Calu3 (cell line): Measurements from ENCODE around the gene EGF. TPM values are rescaled to one million over a fixed set of nuclear protein-coding genes. Genes with fewer than 3 reads are reported as not detected.

ENCODE experiments used
- BruUV-seq: library from RNA; stranded (reverse); fragments of 400-500 nt; replicated peaks from 2 replicates; lab custom pipeline; 2021; lab: Mats Ljungman, UMichigan
- CTCF ChIA-PET: fragments of 300-600 bp; sonication (Branson Sonifier 250); formaldehyde crosslinking; loops from one replicate; lab custom pipeline; 2022; ENCODE audit warnings: antibody characterized with exemption; lab: Charles Lee
- DNase-seq: peaks from one replicate; pipeline ENCODE4 v3.0.0; 2022
- H3K27ac Mint-ChIP-seq: one replicate; pipeline ENCODE4 v1.8.0; 2022; ENCODE audit warnings: mixed read lengths; ENCODE audit not compliant: unreplicated experiment
- H3K27me3 Mint-ChIP-seq: one replicate; pipeline ENCODE4 v1.8.0; 2022; ENCODE audit warnings: mixed read lengths; ENCODE audit not compliant: unreplicated experiment
- H3K36me3 Mint-ChIP-seq: one replicate; pipeline ENCODE4 v1.8.0; 2022; ENCODE audit warnings: mild to moderate bottlenecking, moderate library complexity, mixed read lengths; ENCODE audit not compliant: insufficient read depth, unreplicated experiment
- H3K4me1 Mint-ChIP-seq: one replicate; pipeline ENCODE4 v1.8.0; 2022; ENCODE audit warnings: mild to moderate bottlenecking, low read depth, mixed read lengths; ENCODE audit not compliant: unreplicated experiment
- H3K4me3 Mint-ChIP-seq: one replicate; pipeline ENCODE4 v1.8.0; 2022; ENCODE audit warnings: mild to moderate bottlenecking, low read depth, moderate library complexity, mixed read lengths; ENCODE audit not compliant: unreplicated experiment
- H3K9me3 Mint-ChIP-seq: one replicate; pipeline ENCODE4 v1.8.0; 2022; ENCODE audit warnings: low read depth, mixed read lengths; ENCODE audit not compliant: unreplicated experiment
- CTCF ChIP-seq: fragments of 200-600 bp; IDR thresholded peaks from one replicate; pipeline ENCODE4 v1.8.0; 2022; ENCODE audit warnings: antibody characterized with exemption; ENCODE audit not compliant: unreplicated experiment
- intact Hi-C: fragments of 100-400 bp; cut with micrococcal nuclease; formaldehyde crosslinking; loops from one replicate; pipeline ENCODE4 v1.10.0; 2022; ENCODE audit not compliant: unreplicated experiment
- total RNA-seq: library from RNA; stranded (reverse); gene quantifications from 2 replicates; pipeline ENCODE4 v1.2.3, GENCODE V29; 2022

EGF gene
- total RNA-seq, 1 experiment from 2014 or later, result 1.4 TPM

- no peak for DNase-seq
- no peak overlapping the region for H3K4me3 Mint-ChIP-seq
- no peak overlapping the region for H3K27ac Mint-ChIP-seq
- no peaks in the 10 kb centered on the region for H3K36me3 Mint-ChIP-seq
- no peaks in the 10 kb centered on the region for H3K27me3 Mint-ChIP-seq
- CTCF ChIA-PET, result interaction anchor here (0.6 kb wide), 1 partner anchor 75 kb away, joined by 3 read pairs; no protein-coding TSS in a partner anchor
- no peaks in the 10 kb centered on the region for H3K4me1 Mint-ChIP-seq
- no TSS peak for BruUV-seq
- no peaks in the 10 kb centered on the region for H3K9me3 Mint-ChIP-seq
- intact Hi-C loops, result no loop called here
- TF ChIP-seq CTCF, result no peak
Observed at GRCh38 chr4:109957227-109957626, 44.5 kb downstream of the EGF start.

GRCh38 chr4:109959195-109959594 lies 46.5 kb downstream of the EGF start:
- Mint-ChIP-seq H3K4me3 (no peak overlapping the region), H3K4me1 (no peaks in the 10 kb centered on the region), H3K36me3 (no peaks in the 10 kb centered on the region), H3K9me3 (no peaks in the 10 kb centered on the region), H3K27me3 (no peaks in the 10 kb centered on the region), H3K27ac (no peak overlapping the region)
- no TSS peak for BruUV-seq
- TF ChIP-seq CTCF, result no peak
- intact Hi-C loops, result no loop called here
- DNase-seq, result no peak
- CTCF ChIA-PET, result no interaction called here

DNA sequence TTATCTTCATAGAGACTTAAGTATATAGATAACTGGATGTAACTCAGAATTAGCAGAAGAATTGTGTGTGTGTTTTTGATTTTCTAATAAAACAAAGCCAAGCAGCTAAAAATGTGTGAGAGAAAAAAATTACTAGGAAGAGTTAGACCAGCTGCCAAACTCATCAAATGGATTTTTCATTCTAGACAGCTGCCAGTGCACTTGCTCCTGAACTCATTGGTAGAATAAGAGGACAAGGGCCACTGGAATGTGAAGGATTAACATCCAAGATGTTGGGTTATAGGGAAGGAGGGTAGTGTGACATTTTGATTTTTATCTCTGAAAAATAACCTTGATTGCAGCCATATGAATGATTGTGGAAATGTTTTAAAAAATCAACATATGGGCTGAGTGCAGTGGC lies 49.7 kb downstream of the EGF start:
- BruUV-seq, result no TSS peak
- Mint-ChIP-seq H3K27ac (no peak overlapping the region), H3K27me3 (no peaks in the 10 kb centered on the region), H3K4me3 (no peak overlapping the region), H3K4me1 (peaks cover 15% of the 10 kb centered on the region), H3K36me3 (no peaks in the 10 kb centered on the region), H3K9me3 (no peaks in the 10 kb centered on the region)
- no peak for TF ChIP-seq CTCF
- no peak for DNase-seq
- intact Hi-C loops, result no loop called here
- CTCF ChIA-PET, result no interaction called here

- BruUV-seq, result no TSS peak
- CTCF ChIA-PET, result no interaction called here
- Mint-ChIP-seq H3K27me3 (no peaks in the 10 kb centered on the region), H3K36me3 (no peaks in the 10 kb centered on the region), H3K27ac (peak overlapping the region; percentile 66), H3K4me1 (peaks cover 19% of the 10 kb centered on the region), H3K9me3 (no peaks in the 10 kb centered on the region), H3K4me3 (no peak overlapping the region)
- DNase-seq, result no peak
- intact Hi-C loops, result no loop called here
- TF ChIP-seq CTCF, result no peak
Observed at GRCh38 chr4:109966891-109967481, 54.3 kb downstream of the EGF start.
